Keratinocyte (primary cell): ENCODE measurements around the gene RCVRN. TPM values are rescaled to one million over a fixed set of nuclear protein-coding genes. Genes with fewer than 3 reads are reported as not detected.

Source experiments
- DNase-seq: peaks from one replicate; pipeline ENCODE4 v3.0.0-alpha.2; 2011; ENCODE audit warnings: low read depth, missing footprints, low spot score
- FAIRE-seq: peaks from 2 replicates; lab custom pipeline; 2011; peaks lifted over from hg19 to GRCh38; lab: Jason Lieb, UNC
- H2AFZ ChIP-seq: 2 replicates; pipeline ENCODE4 v1.6.0; 2012; ENCODE audit warnings: low read length, control low read depth, inconsistent platforms; ENCODE audit not compliant: control insufficient read depth
- H3K27ac ChIP-seq: 2 replicates; pipeline ENCODE4 v1.5.1; 2011; ENCODE audit warnings: low read length; ENCODE audit not compliant: control insufficient read depth, insufficient read depth
- H3K27me3 ChIP-seq: 3 replicates; pipeline ENCODE4 v1.6.0; 2011; ENCODE audit warnings: low read length; ENCODE audit not compliant: control insufficient read depth, insufficient read depth; ENCODE audit errors: extremely low read depth
- H3K36me3 ChIP-seq, 2 experiments: 2 replicates in 1 of 2; 3 replicates in 1 of 2; pipeline ENCODE4 v1.5.1; 2011; ENCODE audit warnings: low read length in 2 of 2, mild to moderate bottlenecking in 1 of 2; ENCODE audit not compliant: control insufficient read depth in 2 of 2, insufficient read depth in 2 of 2; ENCODE audit errors: extremely low read depth in 1 of 2
- H3K4me1 ChIP-seq: 3 replicates; pipeline ENCODE4 v1.5.1; 2011; ENCODE audit warnings: low read length; ENCODE audit not compliant: control insufficient read depth, insufficient read depth; ENCODE audit errors: extremely low read depth
- H3K4me2 ChIP-seq: 3 replicates; pipeline ENCODE4 v1.6.0; 2011; ENCODE audit warnings: low read depth, low read length; ENCODE audit not compliant: control insufficient read depth, insufficient read depth; ENCODE audit errors: extremely low read depth
- H3K4me3 ChIP-seq, 3 experiments: fragments of 200-600 bp in 1 of 3; sonication (generic) in 1 of 3; 2 replicates in 2 of 3; 3 replicates in 1 of 3; pipeline ENCODE4 v1.5.1; 2011 to 2016; ENCODE audit warnings: low read length in 3 of 3, mild to moderate bottlenecking in 3 of 3, control low read depth in 2 of 3, inconsistent platforms in 1 of 3, low read depth in 1 of 3, mixed read lengths in 1 of 3, mixed run types in 1 of 3, moderate library complexity in 1 of 3; ENCODE audit not compliant: control insufficient read depth in 2 of 3, insufficient read depth in 2 of 3; ENCODE audit errors: extremely low read depth in 1 of 3
- H3K79me2 ChIP-seq: 2 replicates; pipeline ENCODE4 v1.6.0; 2012; ENCODE audit warnings: low read length; ENCODE audit not compliant: control insufficient read depth, insufficient read depth
- H3K9ac ChIP-seq: 3 replicates; pipeline ENCODE4 v1.6.0; 2011; ENCODE audit warnings: low read length; ENCODE audit not compliant: control insufficient read depth, insufficient read depth; ENCODE audit errors: extremely low read depth
- H3K9me1 ChIP-seq: 3 replicates; pipeline ENCODE4 v1.6.0; 2011; ENCODE audit warnings: low read length; ENCODE audit not compliant: control insufficient read depth, insufficient read depth; ENCODE audit errors: extremely low read depth
- H3K9me3 ChIP-seq: 2 replicates; pipeline ENCODE4 v1.5.1; 2012; ENCODE audit warnings: low read depth, low read length; ENCODE audit not compliant: control insufficient read depth
- H4K20me1 ChIP-seq: 3 replicates; pipeline ENCODE4 v1.6.0; 2011; ENCODE audit warnings: low read length; ENCODE audit not compliant: control insufficient read depth, insufficient read depth; ENCODE audit errors: extremely low read depth
- EZH2 ChIP-seq: IDR thresholded peaks from one replicate; pipeline ENCODE4 v1.6.1; 2012; ENCODE audit warnings: inconsistent platforms, mild to moderate bottlenecking, low read length, moderate library complexity
- dilution Hi-C: fragments of 300-500 bp; cut with MboI; formaldehyde crosslinking; loops from one replicate; pipeline ENCODE4 v1.7.0; 2020; ENCODE audit warnings: low sequenced_read_pairs; ENCODE audit not compliant: extremely low pct_ligation_motif_present
- polyA plus RNA-seq, 5 experiments: library from polyadenylated mRNA; depleted of rRNA in 3 of 5; stranded (reverse) in 3 of 5; stranded (forward) in 1 of 5; unstranded in 1 of 5; fragments of >200 nt; gene quantifications; 1 replicate in 1 of 5; 2 replicates in 3 of 5; 3 replicates in 1 of 5; pipeline versions ENCODE4 v1.2.1 to v1.2.3, GENCODE V29; 2011 to 2012; ENCODE audit warnings: missing spikeins in 2 of 5, low read depth in 1 of 5, low replicate concordance in 1 of 5
- TF ChIP-seq, protein P1 (sequence below), 3 experiments: IDR thresholded peaks in 1 of 3; conservative IDR thresholded peaks in 1 of 3; optimal IDR thresholded peaks in 1 of 3; 2 replicates in 2 of 3; 3 replicates in 1 of 3; pipeline versions ENCODE3 to v1.5.1; 2011; ENCODE audit warnings: low read length in 3 of 3, mild to moderate bottlenecking in 3 of 3, moderate library complexity in 2 of 3, control low read depth in 1 of 3, inconsistent platforms in 1 of 3; ENCODE audit not compliant: insufficient read depth in 2 of 3; ENCODE audit errors: extremely low read depth in 1 of 3

The RCVRN gene
- polyA plus RNA-seq, 1 donor (not counting 4 experiments of a cell fraction or from before 2014, with no cell fraction given): not detected

DNA sequence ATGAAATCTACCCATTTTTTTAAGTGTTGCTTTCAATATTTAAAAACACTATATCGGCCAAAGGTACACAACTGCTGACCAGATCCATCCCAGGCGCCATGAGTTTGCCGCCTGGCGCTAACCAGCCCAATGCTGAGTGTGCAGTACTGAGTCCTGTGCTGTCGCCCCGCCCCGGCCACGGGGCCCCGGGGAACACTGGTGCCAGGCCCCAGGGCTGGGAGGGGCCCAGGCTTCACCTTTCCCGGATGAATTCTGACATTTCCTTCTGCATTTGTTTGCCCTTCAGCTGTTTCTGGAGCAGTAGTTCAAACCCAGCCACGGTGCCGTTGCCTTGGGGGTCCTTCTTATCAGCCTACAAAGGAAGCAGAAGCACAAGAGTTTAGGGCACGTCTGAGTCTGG lies 37.8 kb upstream of the RCVRN start:
- TF ChIP-seq, protein P1, sequence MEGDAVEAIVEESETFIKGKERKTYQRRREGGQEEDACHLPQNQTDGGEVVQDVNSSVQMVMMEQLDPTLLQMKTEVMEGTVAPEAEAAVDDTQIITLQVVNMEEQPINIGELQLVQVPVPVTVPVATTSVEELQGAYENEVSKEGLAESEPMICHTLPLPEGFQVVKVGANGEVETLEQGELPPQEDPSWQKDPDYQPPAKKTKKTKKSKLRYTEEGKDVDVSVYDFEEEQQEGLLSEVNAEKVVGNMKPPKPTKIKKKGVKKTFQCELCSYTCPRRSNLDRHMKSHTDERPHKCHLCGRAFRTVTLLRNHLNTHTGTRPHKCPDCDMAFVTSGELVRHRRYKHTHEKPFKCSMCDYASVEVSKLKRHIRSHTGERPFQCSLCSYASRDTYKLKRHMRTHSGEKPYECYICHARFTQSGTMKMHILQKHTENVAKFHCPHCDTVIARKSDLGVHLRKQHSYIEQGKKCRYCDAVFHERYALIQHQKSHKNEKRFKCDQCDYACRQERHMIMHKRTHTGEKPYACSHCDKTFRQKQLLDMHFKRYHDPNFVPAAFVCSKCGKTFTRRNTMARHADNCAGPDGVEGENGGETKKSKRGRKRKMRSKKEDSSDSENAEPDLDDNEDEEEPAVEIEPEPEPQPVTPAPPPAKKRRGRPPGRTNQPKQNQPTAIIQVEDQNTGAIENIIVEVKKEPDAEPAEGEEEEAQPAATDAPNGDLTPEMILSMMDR (optimal IDR thresholded peaks at IDR 0.05 in 1 of 3, IDR thresholded peaks at IDR 0.05 in 1 of 3, conservative IDR thresholded peaks at IDR 0.05 in 1 of 3; ENCODE audit: extremely low read depth in 1 of 3, insufficient read depth in 2 of 3, low read length in 3 of 3): no peak
- TF ChIP-seq EZH2: no peak
- dilution Hi-C loops: no loop called here
- no peaks in the 10 kb centered on the region for H3K36me3 ChIP-seq

DNA sequence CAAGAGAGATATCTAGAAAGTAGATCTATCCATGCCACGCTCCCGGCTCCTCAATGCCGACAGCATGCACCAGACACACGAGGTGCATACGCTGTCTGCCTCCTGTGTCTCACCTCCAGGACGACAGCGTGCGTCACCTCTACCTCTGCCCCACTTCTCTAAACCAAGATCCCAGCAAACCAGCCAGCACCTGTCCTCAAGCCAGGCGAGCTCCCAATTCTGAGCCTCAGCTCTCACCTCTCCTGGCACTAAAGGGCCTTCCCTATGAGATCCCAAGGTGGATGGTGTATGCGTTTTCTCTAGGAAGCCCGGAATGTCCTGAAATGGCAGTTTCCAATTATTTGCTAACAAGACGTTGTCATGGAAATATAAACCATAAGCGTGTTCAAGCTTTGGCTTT lies 36.2 kb upstream of the RCVRN start:
- DNase-seq: no peak
- no peak overlapping the region for H3K4me2 ChIP-seq
- H2AFZ ChIP-seq: no peak overlapping the region
- no peaks in the 10 kb centered on the region for H3K36me3 ChIP-seq
- no peaks in the 10 kb centered on the region for H3K4me1 ChIP-seq
- no peaks in the 10 kb centered on the region for H3K9me3 ChIP-seq
- no peaks in the 10 kb centered on the region for H3K79me2 ChIP-seq
- no peaks in the 10 kb centered on the region for H4K20me1 ChIP-seq
- H3K27me3 ChIP-seq: no peaks in the 10 kb centered on the region
- H3K9ac ChIP-seq: no peak overlapping the region
- TF ChIP-seq, protein P1 (optimal IDR thresholded peaks at IDR 0.05 in 1 of 3, IDR thresholded peaks at IDR 0.05 in 1 of 3, conservative IDR thresholded peaks at IDR 0.05 in 1 of 3; ENCODE audit: extremely low read depth in 1 of 3, insufficient read depth in 2 of 3, low read length in 3 of 3): no peak
- TF ChIP-seq EZH2: no peak
- dilution Hi-C loops: no loop called here
- no peak overlapping the region for H3K27ac ChIP-seq
- no peak overlapping the region for H3K4me3 ChIP-seq
- no peak for FAIRE-seq
- no peaks in the 10 kb centered on the region for H3K9me1 ChIP-seq

More for the DNA sequence above, 37.8 kb upstream of the RCVRN start:
- no peak overlapping the region for H2AFZ ChIP-seq
- H3K4me1 ChIP-seq: no peaks in the 10 kb centered on the region
- no peak for FAIRE-seq
- no peaks in the 10 kb centered on the region for H3K9me3 ChIP-seq
- H3K9me1 ChIP-seq: no peaks in the 10 kb centered on the region
- no peak overlapping the region for H3K9ac ChIP-seq
- no peaks in the 10 kb centered on the region for H3K79me2 ChIP-seq
- H3K27me3 ChIP-seq: no peaks in the 10 kb centered on the region
- H4K20me1 ChIP-seq: no peaks in the 10 kb centered on the region
- no peak overlapping the region for H3K4me3 ChIP-seq
- no peak overlapping the region for H3K27ac ChIP-seq
- no peak for DNase-seq
- no peak overlapping the region for H3K4me2 ChIP-seq
